ENCODE measurements around the gene NHERF1.

The NHERF1 gene

DNA sequence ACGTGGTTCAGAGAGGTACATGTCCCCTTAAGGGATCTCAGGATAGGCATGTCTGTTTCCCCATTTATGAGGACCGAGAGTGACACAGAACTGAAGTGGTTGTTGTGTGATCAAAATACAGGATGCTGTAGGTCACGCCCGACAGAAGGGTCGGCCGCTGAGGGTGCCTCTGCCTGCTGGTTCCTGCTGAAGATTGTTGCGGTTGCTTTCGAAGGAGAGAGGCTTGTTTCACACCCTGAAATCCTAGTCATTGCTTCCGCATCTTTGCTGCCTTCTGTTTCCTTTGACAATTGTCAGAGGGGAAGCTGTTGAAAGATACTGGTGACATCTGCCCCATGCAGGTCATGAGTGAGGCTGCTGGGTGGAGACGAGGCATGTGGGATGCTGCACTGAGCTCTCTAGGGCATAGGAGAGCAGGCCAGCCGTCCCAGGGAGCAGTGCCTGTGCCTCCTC, 31.5 kb downstream of the NHERF1 start:
- Histone ChIP-seq H3K9me3 (ENCODE audit: insufficient read depth, low read length, severe bottlenecking) (no peaks in the 10 kb centered on the region), H3K27me3 (ENCODE audit: insufficient read depth, low read length, poor library complexity) (no peaks in the 10 kb centered on the region), H3K79me2 (ENCODE audit: insufficient read depth, low read length) (peaks cover 28% of the 10 kb centered on the region), H3K4me1 (ENCODE audit: insufficient read depth, low read length) (peaks cover 16% of the 10 kb centered on the region), H3K9ac (ENCODE audit: low read depth, low read length) (no peak overlapping the region), H3K36me3 (ENCODE audit: insufficient read depth, low read length) (peaks cover 9% of the 10 kb centered on the region; the same call in 1 of the 2 replicates), H2AFZ (ENCODE audit: low read depth, low read length) (no peak overlapping the region), H4K20me1 (ENCODE audit: insufficient read depth, low read length) (peaks cover 8% of the 10 kb centered on the region; the same call in 1 of the 2 replicates), H3K4me3 (ENCODE audit: low read depth in 1 of 2, low read length in 2 of 2) (no peak overlapping the region), H3K27ac (ENCODE audit: low read length) (no peak overlapping the region), H3K4me2 (ENCODE audit: insufficient read depth, low read length) (no peak overlapping the region)
- ATAC-seq (ENCODE audit: insufficient read depth, low read depth) (no peak), DNase-seq (no peak)
- TF ChIP-seq, protein P1, sequence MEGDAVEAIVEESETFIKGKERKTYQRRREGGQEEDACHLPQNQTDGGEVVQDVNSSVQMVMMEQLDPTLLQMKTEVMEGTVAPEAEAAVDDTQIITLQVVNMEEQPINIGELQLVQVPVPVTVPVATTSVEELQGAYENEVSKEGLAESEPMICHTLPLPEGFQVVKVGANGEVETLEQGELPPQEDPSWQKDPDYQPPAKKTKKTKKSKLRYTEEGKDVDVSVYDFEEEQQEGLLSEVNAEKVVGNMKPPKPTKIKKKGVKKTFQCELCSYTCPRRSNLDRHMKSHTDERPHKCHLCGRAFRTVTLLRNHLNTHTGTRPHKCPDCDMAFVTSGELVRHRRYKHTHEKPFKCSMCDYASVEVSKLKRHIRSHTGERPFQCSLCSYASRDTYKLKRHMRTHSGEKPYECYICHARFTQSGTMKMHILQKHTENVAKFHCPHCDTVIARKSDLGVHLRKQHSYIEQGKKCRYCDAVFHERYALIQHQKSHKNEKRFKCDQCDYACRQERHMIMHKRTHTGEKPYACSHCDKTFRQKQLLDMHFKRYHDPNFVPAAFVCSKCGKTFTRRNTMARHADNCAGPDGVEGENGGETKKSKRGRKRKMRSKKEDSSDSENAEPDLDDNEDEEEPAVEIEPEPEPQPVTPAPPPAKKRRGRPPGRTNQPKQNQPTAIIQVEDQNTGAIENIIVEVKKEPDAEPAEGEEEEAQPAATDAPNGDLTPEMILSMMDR (IDR thresholded peaks at IDR 0.05; ENCODE audit: borderline replicate concordance, extremely low read depth, low read length, poor library complexity, severe bottlenecking) = no peak
- TF ChIP-seq EZH2 (IDR thresholded peaks at IDR 0.05; ENCODE audit: borderline replicate concordance, low read depth, low read length, severe bottlenecking) = no peak

DNA sequence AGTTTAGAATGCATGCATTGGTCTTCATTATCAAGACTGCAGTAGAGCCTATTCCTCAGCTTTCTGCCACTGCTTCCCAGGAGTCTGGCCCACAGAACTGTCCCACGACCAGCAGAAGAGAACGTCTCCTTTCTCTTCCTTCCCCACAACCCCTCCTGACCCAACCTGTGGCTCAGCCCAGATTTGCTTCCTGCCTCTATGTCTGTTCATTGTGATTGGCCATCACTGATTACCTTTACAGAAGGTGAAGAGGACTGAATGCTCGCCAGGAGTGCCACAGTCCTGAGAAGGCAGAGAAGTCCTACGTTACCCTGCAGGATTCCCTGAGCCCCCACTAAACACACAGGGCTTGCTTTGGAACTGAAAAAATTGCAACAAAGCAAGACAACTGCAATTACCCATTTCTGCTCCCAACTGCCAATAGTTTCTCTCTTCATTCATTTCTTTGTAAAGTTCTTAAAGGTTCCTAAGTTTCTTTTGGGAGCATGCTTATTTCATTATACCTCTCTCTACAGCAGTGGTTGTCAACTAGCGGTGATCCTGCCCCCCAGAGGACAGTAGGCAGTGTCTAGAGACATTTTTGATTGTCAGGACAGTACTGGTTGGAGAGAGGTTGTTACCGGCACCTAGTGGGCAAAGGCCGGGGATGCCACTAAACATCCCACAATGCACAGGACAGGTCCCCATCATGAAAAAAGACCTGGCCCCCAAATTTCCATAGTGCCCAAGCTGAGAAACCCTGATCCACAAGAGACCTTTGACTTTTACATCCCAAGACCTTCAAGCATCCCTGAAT, 32.2 kb downstream of the NHERF1 start:
- ATAC-seq (ENCODE audit: insufficient read depth, low read depth) = no peak

DNA sequence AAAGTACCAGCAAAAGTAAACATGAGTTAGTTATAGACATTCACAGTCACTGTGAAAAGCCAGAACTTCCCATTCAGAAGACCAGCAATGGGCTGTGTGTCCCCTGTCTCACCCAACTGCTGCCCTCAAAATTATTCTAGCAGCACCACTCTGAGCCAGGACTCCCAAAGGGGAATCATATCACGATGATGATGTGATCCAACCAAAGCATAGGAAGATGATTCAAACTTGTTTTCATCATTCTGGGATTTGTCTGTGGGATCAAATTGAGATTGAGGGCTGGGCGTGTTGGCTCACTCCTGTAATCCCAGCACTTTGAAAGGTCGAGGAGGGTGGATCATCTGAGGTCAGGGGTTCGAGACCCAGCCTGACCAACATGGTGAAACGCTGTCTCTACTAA, 34.1 kb downstream of the NHERF1 start:
- Histone ChIP-seq H3K4me1 (ENCODE audit: insufficient read depth, low read length) (no peaks in the 10 kb centered on the region), H3K4me3 (ENCODE audit: low read depth in 1 of 2, low read length in 2 of 2) (no peak overlapping the region), H3K9ac (ENCODE audit: low read depth, low read length) (no peak overlapping the region), H2AFZ (ENCODE audit: low read depth, low read length) (no peak overlapping the region), H3K4me2 (ENCODE audit: insufficient read depth, low read length) (no peak overlapping the region), H3K36me3 (ENCODE audit: insufficient read depth, low read length) (peaks cover 16% of the 10 kb centered on the region), H3K27me3 (ENCODE audit: insufficient read depth, low read length, poor library complexity) (no peaks in the 10 kb centered on the region), H3K27ac (ENCODE audit: low read length) (no peak overlapping the region), H3K79me2 (ENCODE audit: insufficient read depth, low read length) (peaks cover 7% of the 10 kb centered on the region; the same call in 1 of the 2 replicates), H4K20me1 (ENCODE audit: insufficient read depth, low read length) (no peaks in the 10 kb centered on the region), H3K9me3 (ENCODE audit: insufficient read depth, low read length, severe bottlenecking) (no peaks in the 10 kb centered on the region)
- DNase-seq = no peak
- TF ChIP-seq EZH2 (IDR thresholded peaks at IDR 0.05; ENCODE audit: borderline replicate concordance, low read depth, low read length, severe bottlenecking) = no peak
- TF ChIP-seq, protein P1 (IDR thresholded peaks at IDR 0.05; ENCODE audit: borderline replicate concordance, extremely low read depth, low read length, poor library complexity, severe bottlenecking) = no peak
- ATAC-seq (ENCODE audit: insufficient read depth, low read depth) = no peak

More for the DNA sequence above, 32.2 kb downstream of the NHERF1 start:
- Histone ChIP-seq H3K79me2 (ENCODE audit: insufficient read depth, low read length) (peaks cover 21% of the 10 kb centered on the region), H3K4me1 (ENCODE audit: insufficient read depth, low read length) (peaks cover 9% of the 10 kb centered on the region), H3K4me2 (ENCODE audit: insufficient read depth, low read length) (no peak overlapping the region), H3K4me3 (ENCODE audit: low read depth in 1 of 2, low read length in 2 of 2) (no peak overlapping the region), H3K36me3 (ENCODE audit: insufficient read depth, low read length) (peaks cover 12% of the 10 kb centered on the region; the same call in 1 of the 2 replicates), H3K27me3 (ENCODE audit: insufficient read depth, low read length, poor library complexity) (no peaks in the 10 kb centered on the region), H3K9me3 (ENCODE audit: insufficient read depth, low read length, severe bottlenecking) (no peaks in the 10 kb centered on the region), H4K20me1 (ENCODE audit: insufficient read depth, low read length) (0 out of 2 replicates have a peak, but pooled peaks cover 4% of the 10 kb centered on the region), H3K9ac (ENCODE audit: low read depth, low read length) (no peak overlapping the region), H2AFZ (ENCODE audit: low read depth, low read length) (no peak overlapping the region), H3K27ac (ENCODE audit: low read length) (no peak overlapping the region)
- DNase-seq = no peak
- no peak for TF ChIP-seq EZH2 (IDR thresholded peaks at IDR 0.05; ENCODE audit: borderline replicate concordance, low read depth, low read length, severe bottlenecking)
- TF ChIP-seq, protein P1 (IDR thresholded peaks at IDR 0.05; ENCODE audit: borderline replicate concordance, extremely low read depth, low read length, poor library complexity, severe bottlenecking) = peak; percentile 47
